H1 (cell line): ENCODE results near the gene CDKN1A. TPM values are rescaled to one million over a fixed set of nuclear protein-coding genes. Genes with fewer than 3 reads are reported as not detected.

Experiments
- ATF2 ChIP-seq: IDR thresholded peaks from 2 replicates; pipeline ENCODE4 v1.6.1; 2012; ENCODE audit warnings: low read length, inconsistent platforms
- KDM1A ChIP-seq: fragments of 200-600, 300-600 bp; sonication (generic); IDR thresholded peaks from 2 replicates; pipeline ENCODE4 v1.7.1; 2016; ENCODE audit warnings: mild to moderate bottlenecking, low read length, borderline replicate concordance
- POU5F1 ChIP-seq: IDR thresholded peaks from 2 replicates; pipeline ENCODE4 v1.6.1; 2011; ENCODE audit warnings: low read depth, mild to moderate bottlenecking, low read length, moderate library complexity
- polyA plus RNA-seq, 7 experiments: library from polyadenylated mRNA; depleted of rRNA in 3 of 7; stranded (reverse) in 5 of 7; unstranded in 2 of 7; fragments of >200 nt in 5 of 7; fragments of 200-250 nt in 2 of 7; gene quantifications; 1 replicate in 5 of 7; 2 replicates in 1 of 7; 4 replicates in 1 of 7; pipeline versions ENCODE4 v1.2.1 to v1.2.3, GENCODE V29; 2011 to 2013; ENCODE audit warnings: missing spikeins in 2 of 7, mixed read lengths in 2 of 7
- total RNA-seq: library from RNA; stranded (reverse); fragmentation: NEBNext Ultra II Directional; extraction: Animal tissue kit (Norgen Biotek cat#: 25700); gene quantifications from 2 replicates; pipeline ENCODE4 v1.2.1, GENCODE V29; 2021
- TF ChIP-seq, protein P1 (sequence below): fragments of 300-600 bp; sonication (generic); IDR thresholded peaks from 2 replicates; pipeline ENCODE4 v1.7.1; 2012; ENCODE audit warnings: low read length, moderate library complexity, mild to moderate bottlenecking, inconsistent platforms; ENCODE audit not compliant: insufficient replicate concordance

The CDKN1A gene
- total and polyA plus RNA-seq, 2 of the 8 experiments (the other 6 are each of a cell fraction or from before 2014, with no cell fraction given): 15.2 to 36.0 TPM

DNA sequence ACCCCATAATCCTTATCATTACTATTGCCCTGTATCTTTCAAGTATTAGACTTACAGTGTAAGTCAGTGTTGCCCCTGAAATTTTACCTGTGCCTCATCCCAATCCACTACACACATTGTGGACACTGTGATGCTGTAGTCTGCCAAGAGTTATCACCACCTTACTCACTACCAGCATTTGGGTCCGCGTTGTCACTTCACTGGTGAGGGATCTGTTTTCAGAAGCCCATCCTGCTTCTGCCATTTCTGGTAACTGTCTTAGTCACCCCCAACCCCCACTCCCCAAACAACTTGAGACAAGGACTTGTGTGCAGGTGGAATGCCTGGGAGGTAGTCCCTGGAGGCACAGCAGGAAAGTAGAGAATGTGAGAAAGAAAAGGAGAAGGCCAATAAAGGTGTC, 13.1 kb downstream of the CDKN1A start (continued):
- TF ChIP-seq, protein P1, sequence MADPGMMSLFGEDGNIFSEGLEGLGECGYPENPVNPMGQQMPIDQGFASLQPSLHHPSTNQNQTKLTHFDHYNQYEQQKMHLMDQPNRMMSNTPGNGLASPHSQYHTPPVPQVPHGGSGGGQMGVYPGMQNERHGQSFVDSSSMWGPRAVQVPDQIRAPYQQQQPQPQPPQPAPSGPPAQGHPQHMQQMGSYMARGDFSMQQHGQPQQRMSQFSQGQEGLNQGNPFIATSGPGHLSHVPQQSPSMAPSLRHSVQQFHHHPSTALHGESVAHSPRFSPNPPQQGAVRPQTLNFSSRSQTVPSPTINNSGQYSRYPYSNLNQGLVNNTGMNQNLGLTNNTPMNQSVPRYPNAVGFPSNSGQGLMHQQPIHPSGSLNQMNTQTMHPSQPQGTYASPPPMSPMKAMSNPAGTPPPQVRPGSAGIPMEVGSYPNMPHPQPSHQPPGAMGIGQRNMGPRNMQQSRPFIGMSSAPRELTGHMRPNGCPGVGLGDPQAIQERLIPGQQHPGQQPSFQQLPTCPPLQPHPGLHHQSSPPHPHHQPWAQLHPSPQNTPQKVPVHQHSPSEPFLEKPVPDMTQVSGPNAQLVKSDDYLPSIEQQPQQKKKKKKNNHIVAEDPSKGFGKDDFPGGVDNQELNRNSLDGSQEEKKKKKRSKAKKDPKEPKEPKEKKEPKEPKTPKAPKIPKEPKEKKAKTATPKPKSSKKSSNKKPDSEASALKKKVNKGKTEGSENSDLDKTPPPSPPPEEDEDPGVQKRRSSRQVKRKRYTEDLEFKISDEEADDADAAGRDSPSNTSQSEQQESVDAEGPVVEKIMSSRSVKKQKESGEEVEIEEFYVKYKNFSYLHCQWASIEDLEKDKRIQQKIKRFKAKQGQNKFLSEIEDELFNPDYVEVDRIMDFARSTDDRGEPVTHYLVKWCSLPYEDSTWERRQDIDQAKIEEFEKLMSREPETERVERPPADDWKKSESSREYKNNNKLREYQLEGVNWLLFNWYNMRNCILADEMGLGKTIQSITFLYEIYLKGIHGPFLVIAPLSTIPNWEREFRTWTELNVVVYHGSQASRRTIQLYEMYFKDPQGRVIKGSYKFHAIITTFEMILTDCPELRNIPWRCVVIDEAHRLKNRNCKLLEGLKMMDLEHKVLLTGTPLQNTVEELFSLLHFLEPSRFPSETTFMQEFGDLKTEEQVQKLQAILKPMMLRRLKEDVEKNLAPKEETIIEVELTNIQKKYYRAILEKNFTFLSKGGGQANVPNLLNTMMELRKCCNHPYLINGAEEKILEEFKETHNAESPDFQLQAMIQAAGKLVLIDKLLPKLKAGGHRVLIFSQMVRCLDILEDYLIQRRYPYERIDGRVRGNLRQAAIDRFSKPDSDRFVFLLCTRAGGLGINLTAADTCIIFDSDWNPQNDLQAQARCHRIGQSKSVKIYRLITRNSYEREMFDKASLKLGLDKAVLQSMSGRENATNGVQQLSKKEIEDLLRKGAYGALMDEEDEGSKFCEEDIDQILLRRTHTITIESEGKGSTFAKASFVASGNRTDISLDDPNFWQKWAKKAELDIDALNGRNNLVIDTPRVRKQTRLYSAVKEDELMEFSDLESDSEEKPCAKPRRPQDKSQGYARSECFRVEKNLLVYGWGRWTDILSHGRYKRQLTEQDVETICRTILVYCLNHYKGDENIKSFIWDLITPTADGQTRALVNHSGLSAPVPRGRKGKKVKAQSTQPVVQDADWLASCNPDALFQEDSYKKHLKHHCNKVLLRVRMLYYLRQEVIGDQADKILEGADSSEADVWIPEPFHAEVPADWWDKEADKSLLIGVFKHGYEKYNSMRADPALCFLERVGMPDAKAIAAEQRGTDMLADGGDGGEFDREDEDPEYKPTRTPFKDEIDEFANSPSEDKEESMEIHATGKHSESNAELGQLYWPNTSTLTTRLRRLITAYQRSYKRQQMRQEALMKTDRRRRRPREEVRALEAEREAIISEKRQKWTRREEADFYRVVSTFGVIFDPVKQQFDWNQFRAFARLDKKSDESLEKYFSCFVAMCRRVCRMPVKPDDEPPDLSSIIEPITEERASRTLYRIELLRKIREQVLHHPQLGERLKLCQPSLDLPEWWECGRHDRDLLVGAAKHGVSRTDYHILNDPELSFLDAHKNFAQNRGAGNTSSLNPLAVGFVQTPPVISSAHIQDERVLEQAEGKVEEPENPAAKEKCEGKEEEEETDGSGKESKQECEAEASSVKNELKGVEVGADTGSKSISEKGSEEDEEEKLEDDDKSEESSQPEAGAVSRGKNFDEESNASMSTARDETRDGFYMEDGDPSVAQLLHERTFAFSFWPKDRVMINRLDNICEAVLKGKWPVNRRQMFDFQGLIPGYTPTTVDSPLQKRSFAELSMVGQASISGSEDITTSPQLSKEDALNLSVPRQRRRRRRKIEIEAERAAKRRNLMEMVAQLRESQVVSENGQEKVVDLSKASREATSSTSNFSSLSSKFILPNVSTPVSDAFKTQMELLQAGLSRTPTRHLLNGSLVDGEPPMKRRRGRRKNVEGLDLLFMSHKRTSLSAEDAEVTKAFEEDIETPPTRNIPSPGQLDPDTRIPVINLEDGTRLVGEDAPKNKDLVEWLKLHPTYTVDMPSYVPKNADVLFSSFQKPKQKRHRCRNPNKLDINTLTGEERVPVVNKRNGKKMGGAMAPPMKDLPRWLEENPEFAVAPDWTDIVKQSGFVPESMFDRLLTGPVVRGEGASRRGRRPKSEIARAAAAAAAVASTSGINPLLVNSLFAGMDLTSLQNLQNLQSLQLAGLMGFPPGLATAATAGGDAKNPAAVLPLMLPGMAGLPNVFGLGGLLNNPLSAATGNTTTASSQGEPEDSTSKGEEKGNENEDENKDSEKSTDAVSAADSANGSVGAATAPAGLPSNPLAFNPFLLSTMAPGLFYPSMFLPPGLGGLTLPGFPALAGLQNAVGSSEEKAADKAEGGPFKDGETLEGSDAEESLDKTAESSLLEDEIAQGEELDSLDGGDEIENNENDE: no peak
- TF ChIP-seq KDM1A (no peak), POU5F1 (no peak), ATF2 (no peak)
